ENCODE results near the gene ATXN7. TPM values are rescaled to one million over a fixed set of nuclear protein-coding genes. Genes with fewer than 3 reads are reported as not detected.

ATXN7 gene
- total RNA-seq, 4 donors from 2014 or later, result 20.9 to 28.2 (median 22.6) TPM

GRCh38 chr3:63853106-63853505, 10.6 kb upstream of the ATXN7 start:
- DNase-seq (ENCODE audit: extremely low spot score), result no peak
- H3K9me3 ChIP-seq, result no peaks in the 10 kb centered on the region
- no peak overlapping the region for H3K4me3 ChIP-seq
- H3K36me3 ChIP-seq, result no peaks in the 10 kb centered on the region
- no peak for TF ChIP-seq POLR2A (IDR thresholded peaks at IDR 0.05; ENCODE audit: low read depth)
- TF ChIP-seq POLR2AphosphoS5 (IDR thresholded peaks at IDR 0.05), result no peak
- TF ChIP-seq CTCF (IDR thresholded peaks at IDR 0.05), result no peak
- TF ChIP-seq EP300 (IDR thresholded peaks at IDR 0.05), result no peak
- intact Hi-C loops (cut with DNase I), result no loop called here
- no peak overlapping the region for H3K27ac ChIP-seq (replicated peaks in 1 of 4)
- H3K4me1 ChIP-seq, result peaks cover 0 to 6% (median 2%) of the 10 kb centered on the region in 4 donors
- no peaks in the 10 kb centered on the region for H3K27me3 ChIP-seq
- WGBS, result 83% methylated on average over 4 of the region's 4 CpGs

- Histone ChIP-seq H3K9me3 (no peaks in the 10 kb centered on the region), H3K36me3 (no peaks in the 10 kb centered on the region), H3K27me3 (no peaks in the 10 kb centered on the region), H3K4me1 (peaks cover 0 to 24% (median 4%) of the 10 kb centered on the region in 4 donors), H3K27ac (replicated peaks in 1 of 4) (peak overlapping the region in 1 of 4 donors; percentile 24), H3K4me3 (no peak overlapping the region)
- no peak for DNase-seq (ENCODE audit: extremely low spot score)
- 37% methylated on average over 1 of the region's 1 CpG for WGBS
- no peak for TF ChIP-seq EP300 (IDR thresholded peaks at IDR 0.05)
- intact Hi-C loops (cut with DNase I), result no loop called here
Observed at GRCh38 chr3:63855333-63855940, 8.2 kb upstream of the ATXN7 start.

- intact Hi-C loops (cut with DNase I), result no loop called here
Observed at GRCh38 chr3:63857311-63857710, 6.4 kb upstream of the ATXN7 start.

GRCh38 chr3:63860776-63861175, 2.9 kb upstream of the ATXN7 start:
- TF ChIP-seq POLR2AphosphoS5 (IDR thresholded peaks at IDR 0.05) (no peak), POLR2A (IDR thresholded peaks at IDR 0.05; ENCODE audit: low read depth) (no peak), EP300 (IDR thresholded peaks at IDR 0.05) (no peak), CTCF (IDR thresholded peaks at IDR 0.05) (no peak)
- H3K9me3 ChIP-seq, result no peaks in the 10 kb centered on the region
- no peaks in the 10 kb centered on the region for H3K36me3 ChIP-seq
- H3K27ac ChIP-seq (replicated peaks in 1 of 4), result no peak overlapping the region
- WGBS, result 87% methylated on average over 3 of the region's 3 CpGs
- no peaks in the 10 kb centered on the region for H3K27me3 ChIP-seq
- H3K4me3 ChIP-seq, result no peak overlapping the region
- intact Hi-C loops (cut with DNase I), result loop anchor here (5.0 to 10.0 kb wide), 2 partner anchors 52 to 134 kb away; partner anchors contain the start of gene SCAANT1
- DNase-seq (ENCODE audit: extremely low spot score), result no peak
- peaks cover 9 to 47% (median 32%) of the 10 kb centered on the region in 4 donors for H3K4me1 ChIP-seq

More at GRCh38 chr3:63857311-63857710, 6.4 kb upstream of the ATXN7 start:
- Histone ChIP-seq H3K9me3 (no peaks in the 10 kb centered on the region), H3K27me3 (no peaks in the 10 kb centered on the region), H3K4me1 (peaks cover 1 to 35% (median 16%) of the 10 kb centered on the region in 4 donors), H3K36me3 (no peaks in the 10 kb centered on the region), H3K27ac (replicated peaks in 1 of 4) (no peak overlapping the region), H3K4me3 (no peak overlapping the region)
- DNase-seq (ENCODE audit: extremely low spot score), result no peak
- WGBS, result 88% methylated on average over 2 of the region's 2 CpGs
- TF ChIP-seq POLR2AphosphoS5 (IDR thresholded peaks at IDR 0.05) (no peak), EP300 (IDR thresholded peaks at IDR 0.05) (no peak), POLR2A (IDR thresholded peaks at IDR 0.05; ENCODE audit: low read depth) (no peak), CTCF (IDR thresholded peaks at IDR 0.05) (no peak)

- Histone ChIP-seq H3K9me3 (no peaks in the 10 kb centered on the region), H3K4me3 (no peak overlapping the region), H3K4me1 (peaks cover 9 to 47% (median 32%) of the 10 kb centered on the region in 4 donors), H3K27ac (replicated peaks in 1 of 4) (no peak overlapping the region), H3K27me3 (no peaks in the 10 kb centered on the region), H3K36me3 (no peaks in the 10 kb centered on the region)
- no peak for DNase-seq (ENCODE audit: extremely low spot score)
- WGBS, result 84% methylated on average over 5 of the region's 5 CpGs
- TF ChIP-seq CTCF (IDR thresholded peaks at IDR 0.05), result no peak
- TF ChIP-seq POLR2AphosphoS5 (IDR thresholded peaks at IDR 0.05), result no peak
- no peak for TF ChIP-seq EP300 (IDR thresholded peaks at IDR 0.05)
- no peak for TF ChIP-seq POLR2A (IDR thresholded peaks at IDR 0.05; ENCODE audit: low read depth)
- intact Hi-C loops (cut with DNase I), result loop anchor here (5.0 to 10.0 kb wide), 2 partner anchors 51 to 133 kb away; partner anchors contain the start of gene SCAANT1
Observed at GRCh38 chr3:63861306-63861705, 2.4 kb upstream of the ATXN7 start.

All from esophagus muscularis mucosa (tissue), 4 donors.